Endodermal cell (in vitro differentiated cells): Measurements from ENCODE around the gene GPR176. TPM values are rescaled to one million over a fixed set of nuclear protein-coding genes. Genes with fewer than 3 reads are reported as not detected.

ENCODE experiments used
- DNase-seq: peaks from one replicate; pipeline ENCODE4 v3.0.0-alpha.2; 2017
- H3K27ac ChIP-seq: 2 replicates; pipeline ENCODE4 v1.5.1; 2013; ENCODE audit warnings: mild to moderate bottlenecking, low read depth, low read length, moderate library complexity
- H3K27me3 ChIP-seq: 2 replicates; pipeline ENCODE4 v1.6.1; 2013; ENCODE audit warnings: mild to moderate bottlenecking, low read length, moderate library complexity; ENCODE audit not compliant: insufficient read depth, control insufficient read depth, poor library complexity, severe bottlenecking
- H3K36me3 ChIP-seq: 2 replicates; pipeline ENCODE4 v1.7.0; 2013; ENCODE audit warnings: mild to moderate bottlenecking, low read length, moderate library complexity; ENCODE audit not compliant: control insufficient read depth, insufficient read depth
- H3K4me1 ChIP-seq: one replicate; pipeline ENCODE4 v1.7.0; 2013; ENCODE audit warnings: low read length; ENCODE audit not compliant: control insufficient read depth, insufficient read depth
- H3K4me3 ChIP-seq: 2 replicates; pipeline ENCODE4 v1.5.1; 2013; ENCODE audit warnings: mild to moderate bottlenecking, low read length, moderate library complexity
- H3K9ac ChIP-seq: 2 replicates; pipeline ENCODE4 v1.6.1; 2013; ENCODE audit warnings: mild to moderate bottlenecking, low read length, moderate library complexity; ENCODE audit not compliant: poor library complexity, severe bottlenecking; ENCODE audit errors: extremely low read depth
- H3K9me3 ChIP-seq: 2 replicates; pipeline ENCODE4 v1.6.1; 2013; ENCODE audit warnings: mild to moderate bottlenecking, low read length, moderate library complexity; ENCODE audit not compliant: control insufficient read depth
- H3K27ac Mint-ChIP-seq: 2 replicates; pipeline ENCODE4 v1.8.0; 2020; ENCODE audit warnings: mixed read lengths
- H3K27me3 Mint-ChIP-seq: 2 replicates; pipeline ENCODE4 v1.8.0; 2021; ENCODE audit warnings: mild to moderate bottlenecking, mixed read lengths; ENCODE audit not compliant: insufficient read depth
- H3K36me3 Mint-ChIP-seq: 2 replicates; pipeline ENCODE4 v1.8.0; 2020; ENCODE audit warnings: low read depth, mixed read lengths
- H3K4me1 Mint-ChIP-seq: 2 replicates; pipeline ENCODE4 v1.8.0; 2020; ENCODE audit warnings: mixed read lengths
- H3K4me3 Mint-ChIP-seq: 2 replicates; pipeline ENCODE4 v1.8.0; 2020; ENCODE audit warnings: mild to moderate bottlenecking, moderate library complexity, mixed read lengths
- H3K9me3 Mint-ChIP-seq: 2 replicates; pipeline ENCODE4 v1.8.0; 2020; ENCODE audit warnings: mild to moderate bottlenecking, mixed read lengths
- WGBS, 2 experiments: methylation state at CpG; one replicate each; pipeline versions ENCODE4 v1.1.5 to v1.1.7; 2013; ENCODE audit warnings: missing lambda C conversion rate in 2 of 2, mixed read lengths in 1 of 2; ENCODE audit not compliant: insufficient coverage in 1 of 2, insufficient read length in 1 of 2; 5-methylcytosine and 5-hydroxymethylcytosine counted together
- total RNA-seq, 2 donors: library from RNA; stranded (reverse); fragmentation: NEBNext Ultra II Directional in 1 of 2; extraction: Animal tissue kit (Norgen Biotek cat#: 25700) in 1 of 2; gene quantifications; 2 replicates in 1 of 2; 3 replicates in 1 of 2; pipeline ENCODE4 v1.2.1, GENCODE V29; 2021
- TF ChIP-seq, protein P1 (sequence below): fragments of 200-600 bp; sonication (generic); conservative IDR thresholded peaks from 2 replicates; pipeline ENCODE4 v1.5.0; 2021; ENCODE audit warnings: antibody characterized with exemption, mild to moderate bottlenecking

Gene GPR176
- total RNA-seq, 2 donors from 2014 or later = 26.0 to 31.1 TPM

DNA sequence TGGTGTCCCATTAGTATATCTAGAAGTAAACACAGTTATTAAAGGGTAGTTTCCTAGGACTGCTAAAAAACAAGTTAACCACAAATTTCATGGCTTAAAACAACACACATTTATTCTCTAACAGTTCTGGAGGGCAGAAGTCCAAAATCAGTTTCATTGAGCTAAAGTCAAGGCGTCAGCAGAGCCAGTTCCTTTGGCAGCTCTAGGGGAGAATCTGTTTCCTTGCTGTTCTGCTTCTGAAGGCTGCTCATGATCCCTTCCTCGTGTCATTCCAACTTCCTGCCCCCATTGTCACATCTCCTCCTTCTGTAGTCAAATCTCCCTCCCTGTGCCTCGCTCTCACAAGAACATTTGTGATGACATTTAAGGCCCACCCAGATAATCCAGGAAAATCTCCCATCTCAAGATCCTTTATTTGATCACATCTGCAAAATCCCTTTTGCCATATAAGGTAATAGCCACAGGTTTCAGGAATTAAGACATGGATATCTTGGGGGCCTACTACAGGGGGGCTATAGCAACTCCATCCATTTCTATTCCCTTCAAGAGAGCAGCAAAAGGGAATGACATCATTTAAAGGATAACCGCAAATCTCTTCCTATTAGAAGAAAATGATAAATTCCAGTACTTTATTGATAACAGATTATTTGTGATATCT, 50.1 kb downstream of the GPR176 start:
- 74 to 79% methylated on average over 3 of the region's 4 CpGs for WGBS, 2 experiments
- peaks cover 2% of the 10 kb centered on the region for H3K4me1 ChIP-seq

DNA sequence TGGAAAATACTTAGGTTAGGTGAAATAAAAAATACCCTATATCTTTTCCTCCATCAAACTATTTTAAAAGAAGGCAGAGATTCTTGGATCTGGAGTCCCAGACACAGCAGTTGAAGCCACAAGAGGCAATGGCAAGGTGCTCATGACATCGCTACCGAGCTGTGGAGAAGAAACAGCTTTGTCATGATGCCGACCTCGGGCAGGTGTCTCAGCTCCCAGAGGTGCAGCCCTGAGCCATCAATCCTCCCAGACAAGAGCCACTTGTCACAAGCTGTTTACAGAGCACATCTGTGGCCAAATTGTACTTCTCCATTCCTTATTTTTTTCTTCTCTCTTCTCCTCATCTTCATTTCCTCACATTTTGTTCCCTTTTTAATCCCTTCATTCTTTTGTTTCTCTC, 50.8 kb downstream of the GPR176 start:
- TF ChIP-seq, protein P1, sequence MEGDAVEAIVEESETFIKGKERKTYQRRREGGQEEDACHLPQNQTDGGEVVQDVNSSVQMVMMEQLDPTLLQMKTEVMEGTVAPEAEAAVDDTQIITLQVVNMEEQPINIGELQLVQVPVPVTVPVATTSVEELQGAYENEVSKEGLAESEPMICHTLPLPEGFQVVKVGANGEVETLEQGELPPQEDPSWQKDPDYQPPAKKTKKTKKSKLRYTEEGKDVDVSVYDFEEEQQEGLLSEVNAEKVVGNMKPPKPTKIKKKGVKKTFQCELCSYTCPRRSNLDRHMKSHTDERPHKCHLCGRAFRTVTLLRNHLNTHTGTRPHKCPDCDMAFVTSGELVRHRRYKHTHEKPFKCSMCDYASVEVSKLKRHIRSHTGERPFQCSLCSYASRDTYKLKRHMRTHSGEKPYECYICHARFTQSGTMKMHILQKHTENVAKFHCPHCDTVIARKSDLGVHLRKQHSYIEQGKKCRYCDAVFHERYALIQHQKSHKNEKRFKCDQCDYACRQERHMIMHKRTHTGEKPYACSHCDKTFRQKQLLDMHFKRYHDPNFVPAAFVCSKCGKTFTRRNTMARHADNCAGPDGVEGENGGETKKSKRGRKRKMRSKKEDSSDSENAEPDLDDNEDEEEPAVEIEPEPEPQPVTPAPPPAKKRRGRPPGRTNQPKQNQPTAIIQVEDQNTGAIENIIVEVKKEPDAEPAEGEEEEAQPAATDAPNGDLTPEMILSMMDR = no peak
- DNase-seq = no peak
- Histone ChIP-seq H3K9me3 (no peaks in the 10 kb centered on the region), H3K36me3 (no peaks in the 10 kb centered on the region), H3K27me3 (no peaks in the 10 kb centered on the region), H3K9ac (no peak overlapping the region), H3K4me1 (peaks cover 2% of the 10 kb centered on the region), H3K4me3 (no peak overlapping the region), H3K27ac (no peak overlapping the region)
- Mint-ChIP-seq H3K4me3 (no peak overlapping the region), H3K4me1 (peaks cover 15% of the 10 kb centered on the region), H3K27me3 (no peaks in the 10 kb centered on the region), H3K27ac (no peak overlapping the region), H3K36me3 (no peaks in the 10 kb centered on the region), H3K9me3 (no peaks in the 10 kb centered on the region)
- WGBS, 2 experiments = 96% methylated on average over 4 of the region's 4 CpGs

More for the DNA sequence above, 50.1 kb downstream of the GPR176 start:
- Histone ChIP-seq H3K27ac (no peak overlapping the region), H3K9me3 (no peaks in the 10 kb centered on the region), H3K36me3 (no peaks in the 10 kb centered on the region), H3K27me3 (no peaks in the 10 kb centered on the region), H3K9ac (no peak overlapping the region), H3K4me3 (no peak overlapping the region)
- H3K4me3 Mint-ChIP-seq = no peak overlapping the region
- no peaks in the 10 kb centered on the region for H3K27me3 Mint-ChIP-seq
- H3K4me1 Mint-ChIP-seq = peaks cover 15% of the 10 kb centered on the region
- H3K9me3 Mint-ChIP-seq = no peaks in the 10 kb centered on the region
- H3K36me3 Mint-ChIP-seq = no peaks in the 10 kb centered on the region
- no peak overlapping the region for H3K27ac Mint-ChIP-seq
- TF ChIP-seq, protein P1 = no peak
- no peak for DNase-seq

DNA sequence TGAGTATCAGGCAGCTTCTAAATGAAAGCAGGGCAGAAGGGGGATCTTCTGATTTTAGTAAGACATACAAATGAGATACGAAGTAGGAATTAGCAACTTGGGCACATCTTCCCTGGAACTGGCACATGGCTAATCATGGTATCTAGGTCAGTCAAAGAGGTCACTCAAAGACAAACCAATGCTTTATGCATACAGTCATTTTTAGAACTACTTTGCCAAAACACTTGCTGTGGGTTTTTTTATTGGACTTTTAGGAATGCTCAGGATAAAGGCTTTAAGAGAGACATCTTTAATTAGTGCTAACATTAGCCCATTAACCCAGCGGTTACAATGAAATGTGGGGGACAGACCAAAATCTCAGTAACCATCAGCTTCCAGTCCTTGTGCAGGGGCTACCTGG, 51.7 kb downstream of the GPR176 start:
- Mint-ChIP-seq H3K9me3 (no peaks in the 10 kb centered on the region), H3K27me3 (no peaks in the 10 kb centered on the region), H3K4me3 (no peak overlapping the region), H3K4me1 (peaks cover 15% of the 10 kb centered on the region), H3K36me3 (no peaks in the 10 kb centered on the region), H3K27ac (no peak overlapping the region)
- Histone ChIP-seq H3K4me1 (peaks cover 2% of the 10 kb centered on the region), H3K9ac (no peak overlapping the region), H3K27ac (no peak overlapping the region), H3K27me3 (no peaks in the 10 kb centered on the region), H3K9me3 (no peaks in the 10 kb centered on the region), H3K36me3 (no peaks in the 10 kb centered on the region), H3K4me3 (no peak overlapping the region)
- no peak for DNase-seq
- TF ChIP-seq, protein P1 = no peak
- 93 to 100% methylated on average over 2 of the region's 2 CpGs for WGBS, 2 experiments
